Measurements from ENCODE around the gene HMG20A.

DNA sequence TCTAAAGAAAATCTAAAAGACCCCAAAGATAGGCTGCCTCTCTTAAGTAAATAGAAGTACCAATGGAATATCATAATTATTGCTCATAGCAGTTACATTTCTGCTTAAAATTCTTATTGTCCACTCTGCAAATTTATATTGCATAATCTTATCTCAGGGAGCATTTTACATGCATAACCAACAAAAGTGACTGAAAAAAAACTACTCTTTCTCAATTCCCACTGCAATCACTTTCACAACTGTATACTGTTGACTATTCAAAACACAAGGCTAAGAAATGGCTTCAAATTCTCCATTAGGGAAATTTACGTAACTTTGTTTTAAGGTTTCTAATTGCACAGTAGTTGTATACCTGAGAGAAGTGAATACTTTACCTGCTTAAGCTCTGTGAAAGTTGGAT lies 56.3 kb downstream of the HMG20A start:
- TF ChIP-seq, protein P1, sequence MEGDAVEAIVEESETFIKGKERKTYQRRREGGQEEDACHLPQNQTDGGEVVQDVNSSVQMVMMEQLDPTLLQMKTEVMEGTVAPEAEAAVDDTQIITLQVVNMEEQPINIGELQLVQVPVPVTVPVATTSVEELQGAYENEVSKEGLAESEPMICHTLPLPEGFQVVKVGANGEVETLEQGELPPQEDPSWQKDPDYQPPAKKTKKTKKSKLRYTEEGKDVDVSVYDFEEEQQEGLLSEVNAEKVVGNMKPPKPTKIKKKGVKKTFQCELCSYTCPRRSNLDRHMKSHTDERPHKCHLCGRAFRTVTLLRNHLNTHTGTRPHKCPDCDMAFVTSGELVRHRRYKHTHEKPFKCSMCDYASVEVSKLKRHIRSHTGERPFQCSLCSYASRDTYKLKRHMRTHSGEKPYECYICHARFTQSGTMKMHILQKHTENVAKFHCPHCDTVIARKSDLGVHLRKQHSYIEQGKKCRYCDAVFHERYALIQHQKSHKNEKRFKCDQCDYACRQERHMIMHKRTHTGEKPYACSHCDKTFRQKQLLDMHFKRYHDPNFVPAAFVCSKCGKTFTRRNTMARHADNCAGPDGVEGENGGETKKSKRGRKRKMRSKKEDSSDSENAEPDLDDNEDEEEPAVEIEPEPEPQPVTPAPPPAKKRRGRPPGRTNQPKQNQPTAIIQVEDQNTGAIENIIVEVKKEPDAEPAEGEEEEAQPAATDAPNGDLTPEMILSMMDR (IDR thresholded peaks at IDR 0.05) = no peak
- TF ChIP-seq POLR2A (IDR thresholded peaks at IDR 0.05) = no peak

Measured in thyroid gland (tissue), 4 donors.